ENCODE data around the gene MT2A. TPM values are rescaled to one million over a fixed set of nuclear protein-coding genes. Genes with fewer than 3 reads are reported as not detected.
A peak's percentile ranks its signal among the peaks of the same experiment; 100 is the strongest.

The MT2A gene
- total and polyA plus RNA-seq, 2 of the 13 experiments (the other 11 are each of a cell fraction or from before 2014, with no cell fraction given) = 135 to 371 TPM

- TF ChIP-seq CREM (IDR thresholded peaks at IDR 0.05) (no peak), CREM (CRISPR knock-in tag; IDR thresholded peaks at IDR 0.05) (no peak), CCAR2 (optimal IDR thresholded peaks at IDR 0.05; ENCODE audit: low read depth, low read length) (no peak), PBX2 (CRISPR knock-in tag; IDR thresholded peaks at IDR 0.05) (no peak), NR1H2 (CRISPR knock-in tag; IDR thresholded peaks at IDR 0.05; ENCODE audit: borderline replicate concordance, low read depth) (no peak), FOXA3 (CRISPR knock-in tag; IDR thresholded peaks at IDR 0.05) (no peak), ARHGAP35 (CRISPR knock-in tag; IDR thresholded peaks at IDR 0.05; ENCODE audit: borderline replicate concordance) (no peak), U2AF1 (optimal IDR thresholded peaks at IDR 0.05; ENCODE audit: low read depth, low read length) (no peak), PCBP1 (IDR thresholded peaks at IDR 0.05; ENCODE audit: borderline replicate concordance, low read depth, low read length) (no peak), REL (CRISPR knock-in tag; conservative IDR thresholded peaks at IDR 0.05) (peak; percentile 34; the same call in 1 of the 2 replicates), CBFB (CRISPR knock-in tag; IDR thresholded peaks at IDR 0.05) (no peak), ZNF639 (CRISPR knock-in tag; conservative IDR thresholded peaks at IDR 0.05) (no peak), ATF2 (CRISPR knock-in tag; IDR thresholded peaks at IDR 0.05) (no peak), ZNF414 (CRISPR knock-in tag; IDR thresholded peaks at IDR 0.05) (no peak), E2F2 (CRISPR knock-in tag; IDR thresholded peaks at IDR 0.05; ENCODE audit: borderline replicate concordance) (no peak), ISL2 (CRISPR knock-in tag; IDR thresholded peaks at IDR 0.05) (no peak), TBL1XR1 (IDR thresholded peaks at IDR 0.05; ENCODE audit: borderline replicate concordance, low read length, partially characterized antibody) (no peak)
Measured at GRCh38 chr16:56625943-56626654, 17.7 kb downstream of the MT2A start (continued).
